MM.1S (cell line): ENCODE data around the gene CDON.

Source experiments
- DNase-seq: peaks from one replicate; pipeline ENCODE4 v3.0.0-alpha.2; 2015
- H2AFZ ChIP-seq: fragments of 300-600 bp; sonication (generic); 2 replicates; pipeline ENCODE4 v1.6.0; 2016; ENCODE audit warnings: antibody characterized with exemption, low read length
- H3F3A ChIP-seq: fragments of 300-600 bp; sonication (generic); 2 replicates; pipeline ENCODE4 v1.6.1; 2016; ENCODE audit warnings: mild to moderate bottlenecking, antibody characterized with exemption, low read length, moderate library complexity, mixed read lengths; ENCODE audit not compliant: insufficient read depth
- H3K27ac ChIP-seq: fragments of 300-600 bp; sonication (generic); 2 replicates; pipeline ENCODE4 v1.5.1; 2016; ENCODE audit warnings: mild to moderate bottlenecking, low read length
- H3K27me3 ChIP-seq: fragments of 300-600 bp; sonication (generic); replicated peaks from 2 replicates; pipeline ENCODE4 v1.6.0; 2016; ENCODE audit warnings: low read length; ENCODE audit not compliant: insufficient read depth
- H3K36me3 ChIP-seq: fragments of 300-600 bp; sonication (generic); replicated peaks from 2 replicates; pipeline ENCODE4 v1.6.1; 2016; ENCODE audit warnings: mild to moderate bottlenecking, low read length, mixed read lengths; ENCODE audit not compliant: insufficient read depth
- H3K4me1 ChIP-seq: fragments of 300-600 bp; sonication (generic); 2 replicates; pipeline ENCODE4 v1.6.1; 2016; ENCODE audit warnings: low read length, mixed read lengths
- H3K4me2 ChIP-seq: fragments of 300-600 bp; sonication (generic); 2 replicates; pipeline ENCODE4 v1.6.0; 2016; ENCODE audit warnings: low read depth, low read length
- H3K4me3 ChIP-seq: fragments of 300-600 bp; sonication (generic); 2 replicates; pipeline ENCODE4 v1.5.1; 2016; ENCODE audit warnings: low read length, mixed read lengths
- H3K79me2 ChIP-seq: fragments of 300-600 bp; sonication (generic); 2 replicates; pipeline ENCODE4 v1.6.1; 2016; ENCODE audit warnings: mixed run types, low read length, mixed read lengths
- H3K9ac ChIP-seq: fragments of 300-600 bp; sonication (generic); 2 replicates; pipeline ENCODE4 v1.6.1; 2016; ENCODE audit warnings: low read length, mixed read lengths
- H3K9me2 ChIP-seq: fragments of 300-600 bp; sonication (generic); replicated peaks from 2 replicates; pipeline ENCODE4 v1.6.1; 2016; ENCODE audit warnings: mild to moderate bottlenecking, low read length, mixed read lengths; ENCODE audit not compliant: insufficient read depth
- H3K9me3 ChIP-seq: fragments of 300-600 bp; sonication (generic); replicated peaks from 2 replicates; pipeline ENCODE4 v1.6.1; 2016; ENCODE audit warnings: mild to moderate bottlenecking, low read length, mixed read lengths; ENCODE audit not compliant: insufficient read depth
- H4K20me1 ChIP-seq: fragments of 300-600 bp; sonication (generic); 2 replicates; pipeline ENCODE4 v1.6.1; 2016; ENCODE audit warnings: mild to moderate bottlenecking, low read length, moderate library complexity, mixed read lengths; ENCODE audit not compliant: insufficient read depth
- EZH2 ChIP-seq: fragments of 300-600 bp; sonication (generic); optimal IDR thresholded peaks from 2 replicates; pipeline ENCODE3; 2017; ENCODE audit warnings: low read depth, mild to moderate bottlenecking, antibody characterized with exemption, low read length, mixed read lengths
- EZH2phosphoT487 ChIP-seq: fragments of 300-600 bp; sonication (generic); IDR thresholded peaks from 2 replicates; pipeline ENCODE4 v1.6.1; 2018; ENCODE audit warnings: antibody characterized with exemption, low read length
- TF ChIP-seq, protein P1 (sequence below): fragments of 300-600 bp; sonication (generic); IDR thresholded peaks from 2 replicates; pipeline ENCODE4 v1.5.1; 2016; ENCODE audit warnings: antibody characterized with exemption, low read length, mixed read lengths

CDON gene

DNA sequence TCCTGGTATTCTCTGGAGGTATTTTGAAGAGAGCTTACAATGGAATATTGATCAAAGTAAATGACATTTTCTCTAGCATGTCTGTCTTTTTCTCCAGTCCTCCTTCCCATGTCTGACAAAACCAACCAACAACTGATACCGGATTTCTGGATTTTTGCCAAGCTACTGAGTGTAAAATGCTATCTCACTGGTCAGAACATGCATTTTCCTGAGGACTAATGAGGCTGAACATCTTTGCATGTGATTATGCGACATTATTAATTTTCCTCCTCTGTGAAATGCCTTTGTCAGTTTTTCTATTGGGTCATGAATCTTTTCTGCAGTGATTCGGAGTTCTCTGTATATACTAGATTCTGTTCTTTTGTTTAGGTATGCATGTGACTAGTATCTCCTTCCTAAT, 51.4 kb downstream of the CDON start:
- H3K9me3 ChIP-seq = no peaks in the 10 kb centered on the region
- no peaks in the 10 kb centered on the region for H3K79me2 ChIP-seq
- no peak overlapping the region for H2AFZ ChIP-seq
- no peaks in the 10 kb centered on the region for H3F3A ChIP-seq
- H3K9ac ChIP-seq = no peak overlapping the region
- no peaks in the 10 kb centered on the region for H4K20me1 ChIP-seq
- no peak overlapping the region for H3K4me2 ChIP-seq
- no peaks in the 10 kb centered on the region for H3K27me3 ChIP-seq
- no peaks in the 10 kb centered on the region for H3K9me2 ChIP-seq
- TF ChIP-seq EZH2 = no peak
- TF ChIP-seq, protein P1, sequence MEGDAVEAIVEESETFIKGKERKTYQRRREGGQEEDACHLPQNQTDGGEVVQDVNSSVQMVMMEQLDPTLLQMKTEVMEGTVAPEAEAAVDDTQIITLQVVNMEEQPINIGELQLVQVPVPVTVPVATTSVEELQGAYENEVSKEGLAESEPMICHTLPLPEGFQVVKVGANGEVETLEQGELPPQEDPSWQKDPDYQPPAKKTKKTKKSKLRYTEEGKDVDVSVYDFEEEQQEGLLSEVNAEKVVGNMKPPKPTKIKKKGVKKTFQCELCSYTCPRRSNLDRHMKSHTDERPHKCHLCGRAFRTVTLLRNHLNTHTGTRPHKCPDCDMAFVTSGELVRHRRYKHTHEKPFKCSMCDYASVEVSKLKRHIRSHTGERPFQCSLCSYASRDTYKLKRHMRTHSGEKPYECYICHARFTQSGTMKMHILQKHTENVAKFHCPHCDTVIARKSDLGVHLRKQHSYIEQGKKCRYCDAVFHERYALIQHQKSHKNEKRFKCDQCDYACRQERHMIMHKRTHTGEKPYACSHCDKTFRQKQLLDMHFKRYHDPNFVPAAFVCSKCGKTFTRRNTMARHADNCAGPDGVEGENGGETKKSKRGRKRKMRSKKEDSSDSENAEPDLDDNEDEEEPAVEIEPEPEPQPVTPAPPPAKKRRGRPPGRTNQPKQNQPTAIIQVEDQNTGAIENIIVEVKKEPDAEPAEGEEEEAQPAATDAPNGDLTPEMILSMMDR = no peak
- no peak for TF ChIP-seq EZH2phosphoT487
- H3K36me3 ChIP-seq = no peaks in the 10 kb centered on the region
- DNase-seq = no peak
- no peak overlapping the region for H3K27ac ChIP-seq
- H3K4me1 ChIP-seq = no peaks in the 10 kb centered on the region
- H3K4me3 ChIP-seq = no peak overlapping the region

DNA sequence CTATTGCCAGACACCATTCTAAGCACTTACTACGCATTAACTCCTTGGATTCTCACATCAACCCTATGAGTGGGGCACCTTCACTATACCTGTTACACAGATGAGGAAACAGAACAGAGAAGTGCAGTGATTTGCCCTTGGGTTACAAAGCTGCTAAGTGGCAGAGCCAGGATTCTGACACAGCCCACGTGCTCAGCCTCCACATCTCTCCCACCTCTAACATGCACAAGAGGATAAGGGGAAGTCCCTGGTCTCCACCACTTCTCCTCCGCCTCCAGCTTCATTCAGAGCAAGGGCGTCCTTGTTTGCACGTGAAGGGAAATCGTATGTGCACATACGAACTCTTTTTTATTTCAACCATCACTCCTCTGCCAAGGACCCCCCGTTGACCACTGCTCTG, 53.7 kb downstream of the CDON start:
- Histone ChIP-seq H3F3A (no peaks in the 10 kb centered on the region), H3K79me2 (no peaks in the 10 kb centered on the region), H3K9me3 (no peaks in the 10 kb centered on the region), H2AFZ (no peak overlapping the region), H3K36me3 (no peaks in the 10 kb centered on the region; the same call in 1 of the 2 replicates), H3K9me2 (no peaks in the 10 kb centered on the region), H3K4me2 (no peak overlapping the region), H3K27ac (no peak overlapping the region), H3K4me1 (0 out of 2 replicates have a peak, but pooled peaks cover 8% of the 10 kb centered on the region), H3K4me3 (no peak overlapping the region), H3K9ac (no peak overlapping the region), H4K20me1 (no peaks in the 10 kb centered on the region), H3K27me3 (no peaks in the 10 kb centered on the region)
- TF ChIP-seq EZH2phosphoT487 (no peak), EZH2 (no peak)
- TF ChIP-seq, protein P1 = no peak
- DNase-seq = no peak

DNA sequence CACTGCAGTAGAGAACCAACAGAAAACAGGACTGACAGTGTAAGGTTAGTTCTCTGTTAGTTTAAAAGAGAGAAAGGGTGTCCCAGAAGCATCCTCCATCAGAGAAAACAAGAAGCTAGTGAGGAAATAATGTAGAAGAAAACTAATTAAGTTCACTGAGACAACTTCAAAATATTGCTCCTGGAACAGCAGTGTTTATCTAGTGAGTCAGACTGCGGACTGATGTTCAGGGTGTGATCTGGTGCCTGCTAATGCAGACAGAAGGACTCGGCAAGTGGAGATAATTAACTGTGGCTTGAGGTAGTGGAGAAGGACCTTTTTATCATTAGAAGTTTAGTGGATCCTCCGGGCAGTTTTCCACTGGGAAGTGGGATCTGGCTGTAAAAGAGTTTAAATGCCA, 55.4 kb downstream of the CDON start:
- DNase-seq = no peak
- Histone ChIP-seq H3K9me3 (no peaks in the 10 kb centered on the region), H3K36me3 (no peaks in the 10 kb centered on the region; the same call in 1 of the 2 replicates), H3K4me1 (0 out of 2 replicates have a peak, but pooled peaks cover 8% of the 10 kb centered on the region), H3K9me2 (no peaks in the 10 kb centered on the region), H3K4me3 (no peak overlapping the region), H2AFZ (no peak overlapping the region), H3K79me2 (no peaks in the 10 kb centered on the region), H3K27me3 (no peaks in the 10 kb centered on the region), H4K20me1 (no peaks in the 10 kb centered on the region), H3K4me2 (no peak overlapping the region), H3K9ac (no peak overlapping the region), H3F3A (no peaks in the 10 kb centered on the region), H3K27ac (no peak overlapping the region)
- TF ChIP-seq, protein P1 = no peak
- TF ChIP-seq EZH2 (no peak), EZH2phosphoT487 (no peak)
